Glomerular endothelial cell (primary cell): Measurements from ENCODE around the gene RASAL1. TPM values are rescaled to one million over a fixed set of nuclear protein-coding genes. Genes with fewer than 3 reads are reported as not detected.

Source experiments
- DNase-seq: peaks from one replicate; pipeline ENCODE4 v3.0.0-alpha.2; 2011; ENCODE audit warnings: low read depth, low spot score; ENCODE audit errors: extremely low read depth
- total RNA-seq: library from RNA; depleted of rRNA; stranded (reverse); fragments of >200 nt; gene quantifications from 2 replicates; pipeline ENCODE4 v1.2.3, GENCODE V29; 2015

Gene RASAL1, protein sequence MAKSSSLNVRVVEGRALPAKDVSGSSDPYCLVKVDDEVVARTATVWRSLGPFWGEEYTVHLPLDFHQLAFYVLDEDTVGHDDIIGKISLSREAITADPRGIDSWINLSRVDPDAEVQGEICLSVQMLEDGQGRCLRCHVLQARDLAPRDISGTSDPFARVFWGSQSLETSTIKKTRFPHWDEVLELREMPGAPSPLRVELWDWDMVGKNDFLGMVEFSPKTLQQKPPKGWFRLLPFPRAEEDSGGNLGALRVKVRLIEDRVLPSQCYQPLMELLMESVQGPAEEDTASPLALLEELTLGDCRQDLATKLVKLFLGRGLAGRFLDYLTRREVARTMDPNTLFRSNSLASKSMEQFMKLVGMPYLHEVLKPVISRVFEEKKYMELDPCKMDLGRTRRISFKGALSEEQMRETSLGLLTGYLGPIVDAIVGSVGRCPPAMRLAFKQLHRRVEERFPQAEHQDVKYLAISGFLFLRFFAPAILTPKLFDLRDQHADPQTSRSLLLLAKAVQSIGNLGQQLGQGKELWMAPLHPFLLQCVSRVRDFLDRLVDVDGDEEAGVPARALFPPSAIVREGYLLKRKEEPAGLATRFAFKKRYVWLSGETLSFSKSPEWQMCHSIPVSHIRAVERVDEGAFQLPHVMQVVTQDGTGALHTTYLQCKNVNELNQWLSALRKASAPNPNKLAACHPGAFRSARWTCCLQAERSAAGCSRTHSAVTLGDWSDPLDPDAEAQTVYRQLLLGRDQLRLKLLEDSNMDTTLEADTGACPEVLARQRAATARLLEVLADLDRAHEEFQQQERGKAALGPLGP
- total RNA-seq = not detected in 2 replicates

DNA sequence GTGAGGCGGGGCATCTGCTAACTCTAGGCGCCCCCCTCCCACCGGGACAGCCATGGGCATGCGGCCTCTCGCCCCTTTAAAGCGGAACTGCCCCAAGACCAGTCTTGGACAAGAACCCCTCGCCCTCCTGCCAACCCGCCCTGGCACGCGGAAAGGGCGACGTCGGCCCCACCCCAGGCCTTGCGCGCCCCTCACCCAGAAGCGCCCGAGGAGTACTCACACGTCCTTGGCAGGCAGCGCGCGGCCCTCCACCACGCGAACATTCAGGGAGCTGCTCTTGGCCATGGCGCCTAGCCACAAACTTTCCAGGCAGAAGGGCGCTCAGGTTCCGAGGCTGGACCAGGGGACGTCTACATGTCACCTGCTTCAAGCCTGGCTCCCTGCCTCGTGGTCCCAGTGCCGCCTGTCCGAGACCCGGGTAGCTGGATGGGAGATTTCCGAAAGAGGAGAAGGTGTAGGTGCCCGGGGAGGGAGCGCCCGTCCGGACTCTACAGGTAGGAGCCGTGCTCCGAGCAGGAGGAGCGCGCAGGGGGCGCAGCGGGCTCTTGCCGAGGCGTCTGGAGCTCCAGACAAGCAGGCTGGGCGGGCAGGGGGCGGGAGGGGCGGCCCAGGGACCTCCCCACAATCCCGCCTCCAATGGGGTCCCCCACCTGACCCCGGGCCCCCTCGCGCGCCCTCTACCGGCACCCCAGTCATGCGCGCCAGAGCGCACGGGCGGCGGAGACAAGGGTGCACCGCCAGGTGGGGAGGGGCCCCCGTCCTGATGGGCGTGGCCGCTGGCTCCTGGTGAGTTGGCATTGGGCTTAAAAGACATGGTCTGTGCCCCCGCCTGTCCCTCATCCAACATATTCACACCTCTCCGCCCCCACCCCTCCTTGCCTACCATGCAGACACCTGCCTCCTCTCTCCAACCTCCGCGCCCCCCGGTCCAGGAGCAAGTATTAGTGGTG lies at the start of gene RASAL1:
Gene RASAL1 (minus strand): TSS at position 584 of the 950 bp plus-strand sequence. CDS start 299 bp downstream, at position 285.
- no peak for DNase-seq

DNA sequence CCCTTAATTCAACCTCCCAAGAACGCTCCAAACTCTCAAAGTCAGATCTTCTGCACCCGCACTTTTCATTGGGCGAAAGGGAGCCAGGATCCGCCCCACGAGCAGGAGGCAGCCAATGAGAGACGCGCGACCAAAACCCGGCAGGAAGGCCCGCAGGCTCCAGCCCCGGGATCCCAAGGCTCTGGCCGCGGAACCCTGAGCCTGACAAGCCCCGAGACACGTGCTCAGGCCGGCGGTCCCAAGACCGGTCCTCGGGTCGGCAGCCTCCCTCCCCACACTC lies 49.3 kb upstream of the RASAL1 start:
- no peak for DNase-seq

DNA sequence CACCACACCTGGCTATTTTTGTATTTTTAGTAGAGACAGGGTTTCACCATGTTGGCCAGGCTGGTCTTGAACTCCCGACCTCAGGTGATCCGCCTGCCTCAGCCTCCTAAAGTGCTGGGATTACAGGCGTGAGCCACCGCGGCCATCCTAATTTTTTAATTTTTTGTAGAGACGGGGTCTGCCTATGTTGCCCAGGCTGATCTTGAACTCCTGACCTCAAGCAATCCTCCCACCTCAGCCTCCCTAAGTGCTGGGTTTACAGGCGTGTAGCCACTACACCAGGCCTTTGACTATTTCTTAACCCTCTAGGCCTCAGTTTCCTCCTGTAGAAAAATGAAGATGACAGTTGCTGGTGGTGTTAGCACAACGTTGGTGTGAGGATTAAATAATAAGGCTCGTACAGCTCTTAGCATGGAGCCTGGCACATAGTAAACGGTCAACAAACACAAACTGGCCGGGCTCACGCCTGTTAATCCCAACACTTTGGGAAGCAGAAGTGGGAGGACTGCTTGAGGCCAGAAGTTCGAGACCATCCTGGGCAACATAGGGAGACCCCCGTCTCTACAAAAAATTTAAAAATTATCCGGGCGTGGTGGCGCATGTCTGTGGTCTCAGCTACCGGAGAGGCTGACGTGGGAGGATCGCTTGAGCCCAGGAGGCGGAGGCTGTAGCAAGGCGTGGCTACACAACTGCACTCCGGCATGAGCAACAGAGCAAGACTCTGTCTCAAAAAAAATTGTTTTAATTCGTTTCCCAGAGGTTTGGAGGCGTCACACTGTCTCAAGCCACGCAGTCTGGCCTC lies 48.7 kb upstream of the RASAL1 start:
- DNase-seq = no peak

- no peak for DNase-seq
These were observed 47.5 kb upstream of the RASAL1 start for GRCh38 chr12:113183030-113183589.

- no peak for DNase-seq
These were observed 46.4 kb upstream of the RASAL1 start for GRCh38 chr12:113181975-113182374.

- DNase-seq = no peak
These were observed 44.8 kb upstream of the RASAL1 start for GRCh38 chr12:113180333-113180732.

GRCh38 chr12:113179023-113179422 lies 43.5 kb upstream of the RASAL1 start:
- DNase-seq = no peak

- no peak for DNase-seq
These were observed 39.2 kb upstream of the RASAL1 start for GRCh38 chr12:113174461-113175384.

DNA sequence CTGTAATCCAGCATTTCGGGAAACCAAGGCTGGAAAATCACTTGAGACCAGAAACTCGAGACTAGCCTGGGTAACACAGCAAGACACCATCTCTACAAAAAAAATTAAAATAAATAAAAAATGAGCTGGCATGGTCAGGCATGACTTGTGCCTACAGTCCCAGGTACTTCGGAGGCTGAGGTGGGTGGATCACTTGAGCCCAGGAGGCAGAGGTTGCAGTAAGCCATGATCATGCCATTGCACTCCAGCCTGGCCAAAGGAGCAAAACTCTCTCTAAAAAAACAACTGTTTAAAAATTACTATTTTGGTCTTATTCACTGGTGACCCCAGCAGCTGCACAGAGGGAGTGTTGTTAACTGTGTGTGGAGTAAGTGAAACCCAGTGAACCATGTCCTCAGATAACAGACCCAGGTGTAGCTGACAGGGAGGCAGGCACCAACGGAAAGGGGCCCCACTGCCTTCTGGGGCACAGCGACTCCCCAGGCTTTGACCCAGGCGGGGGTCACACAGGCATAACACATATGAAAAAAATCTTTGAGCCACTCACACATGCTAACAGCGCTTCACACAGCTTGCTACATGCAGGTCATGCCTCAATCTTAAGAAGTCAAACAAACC lies 37.6 kb upstream of the RASAL1 start:
- no peak for DNase-seq

GRCh38 chr12:113172185-113172584 lies 36.6 kb upstream of the RASAL1 start:
- no peak for DNase-seq

- no peak for DNase-seq
These were observed 36.0 kb upstream of the RASAL1 start for GRCh38 chr12:113171543-113171942.

- DNase-seq = no peak
These were observed 35.4 kb upstream of the RASAL1 start for GRCh38 chr12:113170926-113171325.

DNA sequence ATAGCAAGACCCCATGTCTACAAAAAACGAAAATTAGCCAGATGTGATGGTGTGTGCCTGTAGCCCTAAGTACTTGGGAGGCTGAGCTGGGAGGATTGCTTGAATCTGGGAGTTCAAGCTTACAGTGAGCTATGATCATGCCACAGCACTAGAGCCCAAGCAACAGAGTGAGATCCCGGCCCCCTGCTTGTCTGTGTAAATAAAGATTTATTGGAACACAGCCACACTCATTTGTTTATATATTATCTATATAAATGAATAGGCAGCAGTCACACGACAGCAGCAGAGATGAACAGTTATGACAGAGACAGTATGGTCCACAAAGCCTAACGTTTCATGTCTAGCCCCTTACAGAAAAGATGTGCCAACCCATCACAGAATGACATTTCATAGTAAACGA lies 34.9 kb upstream of the RASAL1 start:
- DNase-seq = no peak

- DNase-seq = no peak
These were observed 34.1 kb upstream of the RASAL1 start for GRCh38 chr12:113169697-113170096.

DNA sequence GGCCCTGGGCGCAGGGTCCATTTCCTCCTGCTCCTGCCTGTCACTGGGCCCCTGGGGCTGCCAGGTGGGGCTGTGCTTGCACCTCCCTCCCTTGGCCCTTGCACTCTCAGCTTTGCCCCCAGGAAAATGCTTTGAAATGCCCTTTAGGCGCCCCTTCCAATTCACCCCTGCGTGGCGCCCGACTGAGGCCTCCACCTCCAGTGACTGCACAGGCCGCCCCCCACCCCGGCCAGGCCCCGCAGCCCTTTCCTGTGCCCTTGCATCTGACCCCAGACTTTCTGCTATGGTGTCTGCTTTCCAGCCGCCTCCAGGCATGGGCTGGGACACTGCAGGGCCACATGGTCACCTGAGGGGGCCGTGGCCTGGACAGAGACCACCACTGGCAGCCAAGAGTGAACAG lies 32.3 kb upstream of the RASAL1 start:
- no peak for DNase-seq

- DNase-seq = no peak
These were observed 30.2 kb upstream of the RASAL1 start for GRCh38 chr12:113165521-113166450.

- DNase-seq = no peak
These were observed 28.5 kb upstream of the RASAL1 start for GRCh38 chr12:113164014-113164413.
